GM12878 (cell line): ENCODE measurements around the gene TBC1D30. TPM values are rescaled to one million over a fixed set of nuclear protein-coding genes. Genes with fewer than 3 reads are reported as not detected.

Experiments
- ATAC-seq: fragments of 200-7000 bp; cut with Tn5 transposase; 3 replicates; pipeline ENCODE4 v1.9.1; 2020; ENCODE audit warnings: mild to moderate bottlenecking, moderate library complexity
- BruUV-seq: library from RNA; stranded (reverse); fragments of 400-500 nt; replicated peaks from 2 replicates; lab custom pipeline; 2021; lab: Mats Ljungman, UMichigan
- CTCF ChIA-PET: fragments of 300-600 bp; sonication (Branson Sonifier 250); formaldehyde crosslinking; extraction: SDS; loops from one replicate; lab custom pipeline; 2021; ENCODE audit warnings: inconsistent platforms; lab: Yijun Ruan, JAX
- POLR2A ChIA-PET: fragments of 350-600 bp; formaldehyde crosslinking; extraction: SDS; loops from one replicate; lab custom pipeline; 2021; ENCODE audit warnings: inconsistent platforms; lab: Charles Lee
- RAD21 ChIA-PET: fragments of 300-600 bp; sonication (Branson Sonifier 250); formaldehyde crosslinking; loops from one replicate; lab custom pipeline; 2023; ENCODE audit warnings: antibody characterized with exemption; ENCODE audit not compliant: unreplicated experiment; lab: Charles Lee
- SMC1A ChIA-PET: fragments of 300-600 bp; sonication (Branson Sonifier 250); formaldehyde crosslinking; loops from one replicate; lab custom pipeline; 2023; ENCODE audit not compliant: unreplicated experiment, uncharacterized antibody; lab: Charles Lee
- DNase-seq: peaks from one replicate; pipeline ENCODE4 v3.0.0-alpha.2; 2011; ENCODE audit warnings: low read depth, low spot score
- FAIRE-seq: peaks from 3 replicates; lab custom pipeline; 2011; peaks lifted over from hg19 to GRCh38; lab: Jason Lieb, UNC
- H2AFZ ChIP-seq: 2 replicates; pipeline ENCODE4 v1.6.0; 2011; ENCODE audit warnings: low read depth, low read length, control low read depth; ENCODE audit not compliant: control insufficient read depth
- H3K27ac ChIP-seq: 2 replicates; pipeline ENCODE4 v1.5.1; 2011; ENCODE audit warnings: control low read depth; ENCODE audit not compliant: control insufficient read depth, insufficient read depth
- H3K27me3 ChIP-seq, 2 experiments: replicated peaks in 1 of 2; 2 replicates each; pipeline versions ENCODE4 v1.6.0 to v1.6.1; 2011; ENCODE audit warnings: low read length in 1 of 2; ENCODE audit not compliant: control insufficient read depth in 2 of 2, insufficient read depth in 2 of 2
- H3K36me3 ChIP-seq, 2 experiments: 2 replicates each; pipeline ENCODE4 v1.5.1; 2011; ENCODE audit warnings: low read length in 1 of 2; ENCODE audit not compliant: control insufficient read depth in 2 of 2, insufficient read depth in 2 of 2
- H3K4me1 ChIP-seq: 2 replicates; pipeline ENCODE4 v1.6.1; 2011; ENCODE audit warnings: mild to moderate bottlenecking, low read length, moderate library complexity, mixed read lengths; ENCODE audit not compliant: control insufficient read depth, insufficient read depth
- H3K4me2 ChIP-seq: 2 replicates; pipeline ENCODE4 v1.6.0; 2011; ENCODE audit warnings: control low read depth; ENCODE audit not compliant: control insufficient read depth, insufficient read depth
- H3K4me3 ChIP-seq: fragments of 200-600 bp; sonication (generic); 2 replicates; pipeline ENCODE4 v1.5.1; 2016
- H3K79me2 ChIP-seq: 2 replicates; pipeline ENCODE4 v1.6.0; 2011; ENCODE audit warnings: low read length; ENCODE audit not compliant: control insufficient read depth, insufficient read depth
- H3K9ac ChIP-seq: 2 replicates; pipeline ENCODE4 v1.8.0; 2011; ENCODE audit warnings: low read length, control low read depth, mixed read lengths; ENCODE audit not compliant: control insufficient read depth, insufficient read depth
- H3K9me3 ChIP-seq: replicated peaks from 3 replicates; pipeline ENCODE4 v1.5.1; 2011; ENCODE audit warnings: mild to moderate bottlenecking, low read length; ENCODE audit not compliant: control insufficient read depth, insufficient read depth
- H4K20me1 ChIP-seq: 2 replicates; pipeline ENCODE4 v1.6.0; 2011; ENCODE audit not compliant: control insufficient read depth, insufficient read depth
- CBX5 ChIP-seq: sonication (generic); IDR thresholded peaks from 2 replicates; pipeline ENCODE4 v1.6.1; 2016; ENCODE audit warnings: low read depth, moderate library complexity, mild to moderate bottlenecking, inconsistent platforms
- CEBPZ ChIP-seq: fragments of 150-350 bp; IDR thresholded peaks from 2 replicates; pipeline ENCODE4 v1.6.1; 2016; ENCODE audit warnings: low read depth, low read length
- KDM1A ChIP-seq: fragments of 200-600 bp; sonication (generic); IDR thresholded peaks from 2 replicates; pipeline ENCODE4 v1.6.1; 2016; ENCODE audit warnings: borderline replicate concordance
- MXI1 ChIP-seq: fragments of 150-350 bp; IDR thresholded peaks from 2 replicates; pipeline ENCODE4 v1.6.1; 2011; ENCODE audit warnings: low read depth, mild to moderate bottlenecking, inconsistent platforms, low read length, improper control_type of control experiment
- MYC ChIP-seq: IDR thresholded peaks from 2 replicates; pipeline ENCODE4 v1.6.1; 2011; ENCODE audit warnings: mild to moderate bottlenecking, low read length, moderate library complexity, inconsistent platforms; ENCODE audit not compliant: insufficient read depth, insufficient replicate concordance, insufficient read length, severe bottlenecking
- RAD21 ChIP-seq: IDR thresholded peaks from 2 replicates; pipeline ENCODE4 v1.6.1; 2011; ENCODE audit warnings: mild to moderate bottlenecking, low read depth, low read length, moderate library complexity; ENCODE audit not compliant: insufficient read depth
- RFX5 ChIP-seq: IDR thresholded peaks from 2 replicates; pipeline ENCODE4 v1.6.1; 2011; ENCODE audit warnings: low read depth, low read length, improper control_type of control experiment
- RUNX3 ChIP-seq: IDR thresholded peaks from 2 replicates; pipeline ENCODE4 v1.6.1; 2012; ENCODE audit warnings: low read length, inconsistent platforms
- SUPT20H ChIP-seq: IDR thresholded peaks from 2 replicates; pipeline ENCODE4 v1.6.1; 2011; ENCODE audit warnings: low read depth, mild to moderate bottlenecking, low read length, moderate library complexity, borderline replicate concordance; ENCODE audit not compliant: control insufficient read depth
- SUZ12 ChIP-seq: fragments of 200-600 bp; sonication (generic); IDR thresholded peaks from one replicate; pipeline ENCODE4 v1.6.1; 2018; ENCODE audit warnings: antibody characterized with exemption, mild to moderate bottlenecking; ENCODE audit not compliant: unreplicated experiment
- TCF12 ChIP-seq: IDR thresholded peaks from 2 replicates; pipeline ENCODE4 v1.6.1; 2011; ENCODE audit warnings: low read depth, mild to moderate bottlenecking, low read length
- WGBS: methylation state at CpG from one replicate; pipeline ENCODE4 v1.1.6; 2016; ENCODE audit warnings: low lambda C conversion rate; ENCODE audit not compliant: insufficient replicate concordance, insufficient coverage; ENCODE audit errors: missing lambda C conversion rate; 5-methylcytosine and 5-hydroxymethylcytosine counted together
- in situ Hi-C: fragments of 300-500 bp; cut with MboI; formaldehyde crosslinking; loops from 9 replicates; pipeline ENCODE4 v1.14.3; 2018; ENCODE audit warnings: mixed read lengths
- intact Hi-C: fragments of 100-400 bp; cut with micrococcal nuclease; formaldehyde crosslinking; loops from one replicate; pipeline ENCODE4 v1.14.2; 2022; ENCODE audit not compliant: unreplicated experiment
- polyA plus RNA-seq, 11 experiments: library from polyadenylated mRNA; depleted of rRNA in 4 of 11; unstranded in 6 of 11; stranded (reverse) in 5 of 11; fragments of >200 nt; fragmentation: Nextera tagmentation in 4 of 11; fragmentation: Illumina TruSeq in 1 of 11; extraction: Ambion mirVana in 4 of 11; extraction: Trizol in 1 of 11; gene quantifications; 1 replicate in 1 of 11; 2 replicates in 10 of 11; pipeline versions ENCODE4 v1.2.1 to v1.2.3, GENCODE V29; 2011 to 2016; ENCODE audit warnings: inconsistent platforms in 2 of 11, missing spikeins in 2 of 11, low read depth in 1 of 11
- total RNA-seq, 4 experiments: library from RNA; depleted of rRNA in 3 of 4; stranded (reverse); fragments of >200 nt in 3 of 4; fragmentation: Illumina TruSeq in 1 of 4; extraction: Trizol in 1 of 4; gene quantifications; 2 replicates each; pipeline versions ENCODE4 v1.2.1 to v1.2.3, GENCODE V29; 2013 to 2021
- TF ChIP-seq, protein P1 (sequence below): IDR thresholded peaks from 2 replicates; pipeline ENCODE4 v1.6.1; 2011; ENCODE audit warnings: borderline replicate concordance, low read depth, mild to moderate bottlenecking, moderate library complexity, mixed read lengths, low read length; ENCODE audit not compliant: insufficient read depth; ENCODE audit errors: extremely low read length

TBC1D30 gene
- total and polyA plus RNA-seq, 10 of the 15 experiments (the other 5 are each of a cell fraction or from before 2014, with no cell fraction given): 1.2 to 23.3 (median 11.1) TPM

- ATAC-seq: no peak
- ChIA-PET POLR2A (no interaction called here), RAD21 (no interaction called here), SMC1A (no interaction called here), CTCF (no interaction called here)
- no peak for DNase-seq
- Histone ChIP-seq H3K4me2 (no peak overlapping the region), H3K79me2 (no peaks in the 10 kb centered on the region), H3K9ac (no peak overlapping the region), H3K36me3 (no peaks in the 10 kb centered on the region), H3K27ac (no peak overlapping the region), H2AFZ (no peak overlapping the region), H3K4me3 (no peak overlapping the region), H3K9me3 (no peaks in the 10 kb centered on the region), H3K4me1 (peaks cover 3% of the 10 kb centered on the region), H4K20me1 (no peaks in the 10 kb centered on the region)
- intact Hi-C loops (no loop called here), in situ Hi-C loops (no loop called here)
- no TSS peak for BruUV-seq
- no peak for FAIRE-seq
- 47% methylated on average over 2 of the region's 2 CpGs for WGBS
- TF ChIP-seq RUNX3 (no peak), RFX5 (no peak), TCF12 (no peak), SUZ12 (no peak), MYC (no peak), RAD21 (no peak), CEBPZ (no peak), CBX5 (no peak), SUPT20H (no peak), MXI1 (no peak), KDM1A (no peak)
- TF ChIP-seq, protein P1, sequence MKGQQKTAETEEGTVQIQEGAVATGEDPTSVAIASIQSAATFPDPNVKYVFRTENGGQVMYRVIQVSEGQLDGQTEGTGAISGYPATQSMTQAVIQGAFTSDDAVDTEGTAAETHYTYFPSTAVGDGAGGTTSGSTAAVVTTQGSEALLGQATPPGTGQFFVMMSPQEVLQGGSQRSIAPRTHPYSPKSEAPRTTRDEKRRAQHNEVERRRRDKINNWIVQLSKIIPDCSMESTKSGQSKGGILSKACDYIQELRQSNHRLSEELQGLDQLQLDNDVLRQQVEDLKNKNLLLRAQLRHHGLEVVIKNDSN: no peak
- TF ChIP-seq, all 136 proteins: peak for 0
- no peaks in the 10 kb centered on the region for H3K27me3 ChIP-seq
Observed at GRCh38 chr12:64918801-64919200, 94.4 kb downstream of the TBC1D30 start.
